Measurements from ENCODE around the gene ITGB3BP. TPM values are rescaled to one million over a fixed set of nuclear protein-coding genes. Genes with fewer than 3 reads are reported as not detected.

Gene ITGB3BP
- total RNA-seq, 2 experiments from 2014 or later: 76.6 to 86.6 TPM

GRCh38 chr1:63414691-63415365 lies 108.2 kb downstream of the ITGB3BP start:
- no peaks in the 10 kb centered on the region for H3K27me3 Mint-ChIP-seq
- POLR2A ChIA-PET: no interaction called here
- no peaks in the 10 kb centered on the region for H3K9me3 Mint-ChIP-seq
- ATAC-seq (no peak), DNase-seq (no peak)
- intact Hi-C loops (cut with micrococcal nuclease): no loop called here
- no peak overlapping the region for H3K4me3 Mint-ChIP-seq
- CTCF ChIA-PET: no interaction called here
- no peak overlapping the region for H3K27ac Mint-ChIP-seq
- H3K36me3 Mint-ChIP-seq (ENCODE audit: low read depth): peaks cover 30% of the 10 kb centered on the region
- TF ChIP-seq, protein P1, sequence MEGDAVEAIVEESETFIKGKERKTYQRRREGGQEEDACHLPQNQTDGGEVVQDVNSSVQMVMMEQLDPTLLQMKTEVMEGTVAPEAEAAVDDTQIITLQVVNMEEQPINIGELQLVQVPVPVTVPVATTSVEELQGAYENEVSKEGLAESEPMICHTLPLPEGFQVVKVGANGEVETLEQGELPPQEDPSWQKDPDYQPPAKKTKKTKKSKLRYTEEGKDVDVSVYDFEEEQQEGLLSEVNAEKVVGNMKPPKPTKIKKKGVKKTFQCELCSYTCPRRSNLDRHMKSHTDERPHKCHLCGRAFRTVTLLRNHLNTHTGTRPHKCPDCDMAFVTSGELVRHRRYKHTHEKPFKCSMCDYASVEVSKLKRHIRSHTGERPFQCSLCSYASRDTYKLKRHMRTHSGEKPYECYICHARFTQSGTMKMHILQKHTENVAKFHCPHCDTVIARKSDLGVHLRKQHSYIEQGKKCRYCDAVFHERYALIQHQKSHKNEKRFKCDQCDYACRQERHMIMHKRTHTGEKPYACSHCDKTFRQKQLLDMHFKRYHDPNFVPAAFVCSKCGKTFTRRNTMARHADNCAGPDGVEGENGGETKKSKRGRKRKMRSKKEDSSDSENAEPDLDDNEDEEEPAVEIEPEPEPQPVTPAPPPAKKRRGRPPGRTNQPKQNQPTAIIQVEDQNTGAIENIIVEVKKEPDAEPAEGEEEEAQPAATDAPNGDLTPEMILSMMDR (IDR thresholded peaks at IDR 0.05): no peak
- no peaks in the 10 kb centered on the region for H3K4me1 Mint-ChIP-seq (ENCODE audit: low read depth)

GRCh38 chr1:63413394-63413793 lies 109.6 kb downstream of the ITGB3BP start:
- DNase-seq (no peak), ATAC-seq (no peak)
- CTCF ChIA-PET: interaction anchor here (1.8 kb wide), 1 partner anchor 10 kb away, joined by 3 read pairs; no protein-coding TSS in a partner anchor
- POLR2A ChIA-PET: no interaction called here
- no peak overlapping the region for H3K4me3 Mint-ChIP-seq
- intact Hi-C loops (cut with micrococcal nuclease): no loop called here
- peaks cover 25% of the 10 kb centered on the region for H3K36me3 Mint-ChIP-seq (ENCODE audit: low read depth)
- no peaks in the 10 kb centered on the region for H3K9me3 Mint-ChIP-seq
- TF ChIP-seq, protein P1 (IDR thresholded peaks at IDR 0.05): no peak
- no peak overlapping the region for H3K27ac Mint-ChIP-seq
- H3K4me1 Mint-ChIP-seq (ENCODE audit: low read depth): no peaks in the 10 kb centered on the region
- H3K27me3 Mint-ChIP-seq: no peaks in the 10 kb centered on the region

GRCh38 chr1:63411066-63411465 lies 112.0 kb downstream of the ITGB3BP start:
- H3K4me3 Mint-ChIP-seq: no peak overlapping the region
- intact Hi-C loops (cut with micrococcal nuclease): no loop called here
- ChIA-PET POLR2A (no interaction called here), CTCF (no interaction called here)
- no peak for ATAC-seq
- TF ChIP-seq, protein P1 (IDR thresholded peaks at IDR 0.05): no peak
- no peaks in the 10 kb centered on the region for H3K27me3 Mint-ChIP-seq
- H3K4me1 Mint-ChIP-seq (ENCODE audit: low read depth): no peaks in the 10 kb centered on the region
- H3K27ac Mint-ChIP-seq: no peak overlapping the region
- H3K36me3 Mint-ChIP-seq (ENCODE audit: low read depth): peaks cover 18% of the 10 kb centered on the region
- no peaks in the 10 kb centered on the region for H3K9me3 Mint-ChIP-seq
- DNase-seq: no peak

DNA sequence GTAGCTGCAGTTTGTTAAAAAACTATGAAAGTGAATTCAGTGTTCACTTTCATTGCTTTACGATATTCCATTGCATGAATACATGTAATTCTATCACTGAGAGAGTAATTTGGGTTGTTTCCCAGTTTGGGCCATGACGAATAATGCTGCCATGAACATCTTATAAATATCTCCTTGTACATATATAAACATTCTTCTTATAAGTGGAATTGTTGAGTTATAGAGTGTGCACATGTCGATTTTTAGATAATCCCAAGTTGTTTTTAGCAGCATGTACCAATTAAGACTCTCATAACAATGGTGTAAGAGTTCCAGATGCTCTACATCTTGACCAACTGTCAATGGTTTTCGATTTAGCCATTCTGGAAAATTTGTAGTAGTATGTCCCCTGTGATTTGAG lies 114.7 kb downstream of the ITGB3BP start:
- ChIA-PET CTCF (interaction anchor here (0.7 kb wide), 1 partner anchor 149 kb away, joined by 3 read pairs; no protein-coding TSS in a partner anchor), POLR2A (no interaction called here)
- H3K36me3 Mint-ChIP-seq (ENCODE audit: low read depth): peaks cover 22% of the 10 kb centered on the region
- H3K4me1 Mint-ChIP-seq (ENCODE audit: low read depth): peaks cover 2% of the 10 kb centered on the region
- TF ChIP-seq, protein P1 (IDR thresholded peaks at IDR 0.05): no peak
- H3K4me3 Mint-ChIP-seq: no peak overlapping the region
- ATAC-seq (no peak), DNase-seq (no peak)
- intact Hi-C loops (cut with micrococcal nuclease): no loop called here
- H3K27ac Mint-ChIP-seq: no peak overlapping the region
- no peaks in the 10 kb centered on the region for H3K9me3 Mint-ChIP-seq
- no peaks in the 10 kb centered on the region for H3K27me3 Mint-ChIP-seq

GRCh38 chr1:63407002-63407401 lies 116.0 kb downstream of the ITGB3BP start:
- TF ChIP-seq, protein P1 (IDR thresholded peaks at IDR 0.05): no peak
- Mint-ChIP-seq H3K36me3 (ENCODE audit: low read depth) (peaks cover 21% of the 10 kb centered on the region), H3K4me3 (no peak overlapping the region), H3K27me3 (no peaks in the 10 kb centered on the region), H3K4me1 (ENCODE audit: low read depth) (peaks cover 3% of the 10 kb centered on the region), H3K9me3 (no peaks in the 10 kb centered on the region), H3K27ac (no peak overlapping the region)
- ATAC-seq (no peak), DNase-seq (no peak)
- ChIA-PET CTCF (no interaction called here), POLR2A (no interaction called here)
- intact Hi-C loops (cut with micrococcal nuclease): no loop called here

Measured in activated CD8-positive, alpha-beta T cell treated with anti-CD3 and anti-CD28 coated beads for 36 hours (primary cell).